Umbilical cord (tissue), 2 donors: ENCODE results near the gene NHERF1. TPM values are rescaled to one million over a fixed set of nuclear protein-coding genes. Genes with fewer than 3 reads are reported as not detected.
A peak's percentile ranks its signal among the peaks of the same experiment; 100 is the strongest.

Source experiments
- DNase-seq: peaks from one replicate; pipeline ENCODE4 v3.0.0-alpha.2; 2015; ENCODE audit warnings: low spot score
- total RNA-seq: library from RNA; depleted of rRNA; stranded (reverse); fragments of >200 nt; gene quantifications from one replicate; pipeline ENCODE4 v1.2.3, GENCODE V29; 2014; ENCODE audit warnings: low replicate concordance; ENCODE audit not compliant: insufficient read depth

Gene NHERF1
- total RNA-seq, 1 donor from 2014 or later: 12.5 TPM

- no peak for DNase-seq
These were observed 1.0 kb downstream of the NHERF1 start for GRCh38 chr17:74749279-74750038.

GRCh38 chr17:74750039-74750326 lies 1.6 kb downstream of the NHERF1 start:
- DNase-seq: no peak

- DNase-seq: no peak
These were observed 2.1 kb downstream of the NHERF1 start for GRCh38 chr17:74750327-74751069.

GRCh38 chr17:74752415-74752814 lies 4.0 kb downstream of the NHERF1 start:
- no peak for DNase-seq

GRCh38 chr17:74752822-74753401 lies 4.5 kb downstream of the NHERF1 start:
- DNase-seq: no peak

GRCh38 chr17:74754832-74755231 lies 6.4 kb downstream of the NHERF1 start:
- DNase-seq: no peak

GRCh38 chr17:74755533-74755932 lies 7.1 kb downstream of the NHERF1 start:
- DNase-seq: no peak

- no peak for DNase-seq
These were observed 8.5 kb downstream of the NHERF1 start for GRCh38 chr17:74756891-74757290.

- DNase-seq: no peak
These were observed 9.1 kb downstream of the NHERF1 start for GRCh38 chr17:74757502-74757901.

GRCh38 chr17:74757931-74758847 lies 9.8 kb downstream of the NHERF1 start:
- DNase-seq: no peak

GRCh38 chr17:74758848-74759168 lies 10.4 kb downstream of the NHERF1 start:
- DNase-seq: peak; percentile 58

GRCh38 chr17:74759243-74759801 lies 10.9 kb downstream of the NHERF1 start:
- DNase-seq: no peak

- DNase-seq: peak; percentile 35
These were observed 11.5 kb downstream of the NHERF1 start for GRCh38 chr17:74759941-74760340.

GRCh38 chr17:74760404-74761105 lies 12.1 kb downstream of the NHERF1 start:
- no peak for DNase-seq

GRCh38 chr17:74761419-74761818 lies 13.0 kb downstream of the NHERF1 start:
- DNase-seq: no peak

- DNase-seq: no peak
These were observed 13.5 kb downstream of the NHERF1 start for GRCh38 chr17:74761931-74762330.

GRCh38 chr17:74763565-74764387 lies 15.3 kb downstream of the NHERF1 start:
- DNase-seq: peak; percentile 83

- no peak for DNase-seq
These were observed 16.4 kb downstream of the NHERF1 start for GRCh38 chr17:74764751-74765286.

GRCh38 chr17:74766413-74766812 lies 18.0 kb downstream of the NHERF1 start:
- no peak for DNase-seq

GRCh38 chr17:74767111-74767516 lies 18.7 kb downstream of the NHERF1 start:
- no peak for DNase-seq
